ENCODE measurements around the gene KIT.

The KIT gene

DNA sequence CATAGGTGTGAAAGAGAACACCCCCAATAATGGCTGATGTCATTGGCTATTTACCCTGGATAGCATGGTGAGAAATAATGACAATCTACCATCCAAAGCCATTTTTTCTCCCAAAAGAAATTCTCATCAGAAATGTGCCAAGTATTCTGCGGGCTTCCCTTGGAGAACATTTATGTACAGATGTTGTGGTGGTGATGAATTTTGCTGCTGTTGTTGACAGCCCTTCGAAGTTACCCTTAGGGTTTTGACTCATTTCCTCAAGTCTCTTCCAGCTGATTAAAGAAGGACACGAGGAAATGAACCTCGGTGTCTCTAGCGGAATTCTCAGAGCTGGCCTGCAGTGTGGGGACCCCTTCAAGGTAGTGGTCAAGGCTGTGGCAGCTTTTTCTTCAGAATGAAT, 3.4 kb downstream of the KIT start:
- DNase-seq, result no peak

DNA sequence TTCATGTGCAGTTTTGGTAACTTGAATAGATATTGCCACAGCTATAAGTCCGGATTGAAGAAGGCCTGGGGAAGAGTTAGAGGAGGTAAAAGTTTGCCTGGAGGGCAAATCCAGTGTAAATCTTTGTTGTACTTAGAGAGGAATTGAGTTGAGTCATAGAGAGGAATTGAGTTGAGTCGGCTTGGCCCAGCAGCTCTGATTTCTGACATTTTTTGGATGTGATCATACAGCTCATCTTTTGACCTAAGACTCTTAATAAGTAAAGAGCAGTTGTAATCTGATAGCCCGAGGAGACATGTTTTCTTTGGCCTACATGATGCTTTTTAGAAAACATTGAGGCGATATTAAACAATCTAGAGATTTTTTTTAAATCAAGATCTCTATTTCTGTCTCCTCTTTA, 3.9 kb downstream of the KIT start:
- no peak for DNase-seq

DNA sequence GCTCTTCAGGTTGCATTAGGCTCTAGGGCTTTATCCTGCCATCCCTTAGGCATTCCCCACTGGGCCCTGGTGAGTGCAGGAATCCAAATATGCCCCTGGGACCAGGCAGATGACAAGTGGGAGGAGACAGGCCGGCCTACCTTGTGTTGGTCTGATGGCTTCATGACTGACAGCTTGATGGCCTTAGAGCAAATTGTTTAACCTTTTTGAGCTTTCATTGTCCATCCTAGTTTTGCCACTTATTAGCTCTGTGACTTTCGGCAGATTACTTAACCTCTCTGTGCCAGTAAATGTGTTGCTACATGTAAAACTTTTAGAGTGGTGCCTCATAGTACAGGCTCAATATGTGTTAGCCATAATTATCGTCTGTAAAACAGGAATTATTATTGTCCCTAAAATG, 4.4 kb downstream of the KIT start:
- DNase-seq, result no peak

DNA sequence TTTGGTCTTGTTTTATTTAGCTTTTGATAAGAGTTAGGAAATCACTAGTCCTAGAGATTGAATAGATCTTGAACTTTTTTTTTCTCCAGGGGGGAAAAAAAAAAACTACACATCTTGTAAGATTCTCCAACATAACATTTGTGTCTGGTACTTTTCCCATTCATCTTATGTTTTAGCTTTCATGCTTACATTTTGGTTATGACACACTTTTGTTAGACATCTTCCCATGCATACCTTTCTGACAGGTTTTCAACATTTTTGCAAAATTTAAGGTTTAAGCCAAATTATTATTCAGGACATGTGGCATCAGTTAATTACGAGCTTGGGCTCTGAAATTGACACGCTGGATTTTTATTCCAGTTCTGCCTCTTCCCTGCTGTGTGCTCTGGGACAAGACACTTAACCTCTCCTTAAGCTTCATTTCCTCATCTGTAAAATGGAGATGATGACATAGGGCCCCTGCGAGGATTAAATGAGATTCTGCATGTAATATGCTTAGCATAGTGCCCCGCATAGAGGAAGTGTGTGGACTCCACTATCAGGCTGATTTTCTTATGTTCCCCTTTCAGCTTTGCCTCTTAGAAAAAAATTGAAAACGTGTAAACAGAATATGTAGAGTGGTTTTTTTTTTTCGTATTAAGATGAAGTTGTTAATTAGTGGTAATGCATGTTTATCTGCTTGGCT, 5.3 kb downstream of the KIT start:
- DNase-seq, result peak; percentile 53

DNA sequence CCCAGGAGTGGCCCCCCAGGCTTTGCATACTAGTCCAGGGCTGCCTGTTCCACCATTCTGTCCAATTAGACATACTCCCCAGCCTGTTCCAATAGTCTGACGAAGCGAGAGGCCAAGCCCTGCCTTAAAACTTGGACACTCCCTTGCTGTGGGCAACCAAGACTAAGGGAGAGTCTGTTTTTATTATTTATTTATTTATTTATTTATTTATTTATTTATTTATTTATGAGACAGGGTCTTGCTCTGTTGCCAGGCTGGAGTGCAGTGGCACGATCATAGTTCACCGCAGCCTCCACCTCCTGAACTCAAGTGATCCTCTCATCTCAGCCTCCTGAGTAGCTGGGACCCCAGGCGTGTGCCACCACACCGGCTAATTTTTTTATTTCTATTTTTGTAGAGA, 6.6 kb downstream of the KIT start:
- DNase-seq, result no peak

DNA sequence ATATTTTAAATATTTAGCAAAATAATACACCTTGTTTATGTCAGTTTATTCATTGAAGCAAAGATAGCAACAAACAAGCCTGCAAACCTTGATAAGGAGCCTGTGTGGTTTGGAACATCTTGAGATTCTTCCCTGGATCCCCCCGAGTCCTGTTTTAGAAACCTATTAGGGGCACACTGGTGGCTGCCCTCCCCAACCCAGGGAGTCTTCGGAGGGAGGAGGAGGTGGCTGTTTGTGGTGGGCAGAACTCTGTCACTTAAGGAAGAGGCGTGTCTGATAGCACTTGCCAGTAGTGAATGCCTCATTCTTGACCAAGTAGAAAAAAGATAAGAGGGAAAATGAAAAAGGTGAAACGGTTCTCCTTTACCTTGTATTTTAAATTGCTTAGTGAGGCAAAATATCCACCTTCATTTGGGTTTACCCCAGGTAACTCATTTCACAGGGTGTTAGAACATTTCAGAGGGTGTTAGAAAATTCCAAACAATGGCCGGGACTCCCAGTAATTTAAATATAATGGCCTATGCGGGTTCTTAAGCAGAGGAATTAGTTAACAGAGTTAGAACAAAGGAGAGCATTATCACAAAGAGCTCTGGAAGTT, 10.4 kb downstream of the KIT start:
- DNase-seq, result no peak

DNA sequence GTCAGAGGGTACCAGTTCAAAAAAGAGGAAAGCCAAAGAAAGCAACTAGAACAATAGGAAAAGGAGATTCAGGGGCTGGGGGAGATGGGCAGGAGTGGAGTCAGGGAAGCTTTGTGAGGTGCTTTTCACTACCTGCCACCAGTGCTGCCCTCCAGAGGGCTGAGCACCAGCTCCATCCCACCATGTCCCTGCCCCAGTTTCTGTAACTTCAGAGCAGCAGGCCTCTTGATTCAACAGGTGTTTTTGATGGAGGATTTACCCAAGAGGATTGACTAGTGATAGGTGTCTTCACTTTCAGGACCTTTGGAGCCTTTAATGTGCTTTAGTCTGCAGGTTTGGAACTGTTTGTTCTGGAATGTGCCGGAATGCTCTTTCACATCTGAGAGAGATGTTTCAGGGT, 12.1 kb downstream of the KIT start:
- no peak for DNase-seq

DNA sequence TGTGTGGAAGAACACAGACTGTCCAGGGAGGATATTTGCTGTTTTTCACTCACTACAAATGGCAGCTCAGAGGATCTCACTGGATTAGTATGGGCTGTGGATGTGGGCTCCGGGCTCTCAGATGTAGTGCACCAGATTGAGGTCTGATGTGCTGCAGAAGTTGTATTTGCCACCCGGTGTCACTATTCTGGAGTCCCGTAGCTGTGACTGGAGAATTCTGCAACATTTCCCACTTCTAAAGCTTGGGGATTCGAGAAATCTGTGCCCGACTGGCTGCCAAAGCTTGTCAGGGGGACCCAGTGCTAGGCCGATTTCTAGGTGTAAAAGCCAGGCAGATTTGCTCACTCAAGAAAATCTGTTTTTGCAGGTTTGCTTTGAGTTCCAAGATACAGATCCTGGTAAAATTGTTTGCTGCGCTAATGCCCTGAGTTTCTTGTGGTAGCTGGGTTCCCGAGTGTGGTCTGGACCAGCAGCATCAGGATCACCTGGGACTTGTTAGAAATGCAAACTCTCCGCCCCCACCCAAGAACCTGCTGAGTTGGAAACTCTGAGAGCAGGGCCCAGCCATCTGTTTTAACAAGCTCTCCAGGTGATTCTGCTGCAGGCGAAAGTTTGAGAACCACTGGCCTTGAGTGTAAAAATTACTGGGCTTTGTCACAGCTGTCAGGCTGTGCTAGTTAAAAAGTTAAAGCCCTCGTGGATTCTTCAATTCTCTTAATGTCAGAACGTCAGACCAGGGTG, 18.1 kb downstream of the KIT start:
- no peak for DNase-seq

DNA sequence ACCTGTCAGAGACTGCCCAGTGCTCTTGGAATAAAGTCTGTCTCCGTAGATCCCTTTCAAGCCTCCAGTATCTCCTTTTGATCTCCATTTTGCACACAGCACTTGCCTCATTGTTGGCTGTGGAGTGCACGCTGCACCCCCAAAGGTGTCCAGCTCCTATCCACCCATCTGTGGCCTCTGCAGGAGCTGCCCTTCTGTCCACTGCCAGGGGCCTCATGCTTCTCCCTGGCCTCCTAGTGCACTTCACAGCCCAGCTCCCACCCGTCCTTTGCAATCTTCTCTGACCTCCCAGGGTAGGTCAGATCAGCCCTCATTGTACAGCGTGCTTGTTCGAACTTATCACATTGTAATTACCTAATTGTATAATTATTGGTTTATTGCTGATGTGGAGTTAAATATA, 18.9 kb downstream of the KIT start:
- DNase-seq, result no peak

DNA sequence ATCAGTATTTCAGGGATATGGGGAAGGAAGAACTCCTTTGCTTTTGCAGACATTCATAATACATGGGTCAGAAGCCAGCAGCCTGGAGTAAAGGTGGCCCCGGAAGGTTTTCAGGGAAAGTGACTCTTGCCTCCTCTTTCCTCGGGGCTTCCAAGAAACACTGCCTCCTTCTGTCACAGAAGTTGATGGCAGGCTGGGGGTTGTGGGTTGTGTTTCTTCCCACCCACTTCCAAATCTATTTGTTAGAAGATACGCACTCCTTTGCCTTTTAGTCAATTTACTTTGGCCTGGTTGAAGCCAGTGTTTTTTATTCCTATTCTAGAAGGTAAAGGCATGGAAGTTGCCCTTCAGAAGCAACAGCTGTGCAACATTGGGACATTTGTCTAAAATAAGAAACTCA, 19.7 kb downstream of the KIT start:
- DNase-seq, result no peak

DNA sequence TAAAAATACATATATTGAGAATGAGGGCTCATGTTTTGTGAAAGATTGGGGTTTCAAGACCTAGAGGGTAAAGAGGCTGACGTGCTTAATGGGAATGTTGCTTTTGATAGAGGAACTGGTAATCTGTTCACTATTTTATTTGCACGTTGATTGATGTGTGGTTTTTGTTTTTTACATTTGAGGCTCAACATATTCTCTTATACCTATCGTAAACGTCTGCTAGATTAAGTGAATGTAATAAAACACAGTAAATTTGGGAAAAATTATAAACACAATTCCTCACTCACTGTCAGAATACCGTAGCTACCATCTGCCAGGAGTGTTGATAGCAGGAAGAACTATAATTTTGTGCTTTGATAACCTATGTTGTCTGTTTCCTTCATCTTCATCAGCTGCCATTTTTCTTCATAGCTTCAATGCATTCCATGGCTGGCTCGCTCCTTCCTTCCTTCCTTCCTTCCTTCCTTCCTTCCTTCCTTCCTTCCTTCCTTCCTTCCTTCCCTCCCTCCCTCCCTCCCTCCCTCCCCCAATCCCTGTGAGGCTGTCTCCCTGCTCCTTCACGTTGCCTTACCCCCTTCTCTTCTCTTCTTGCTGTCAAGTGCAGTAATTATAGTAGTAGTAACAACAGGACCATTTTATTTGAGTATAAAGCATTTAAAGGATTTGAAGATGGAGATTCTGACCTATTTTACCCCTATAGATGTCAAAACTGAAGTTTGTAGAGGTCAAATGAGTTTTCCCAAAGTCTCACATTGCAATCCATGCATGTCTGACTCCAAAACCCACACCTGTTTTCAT, 20.3 kb downstream of the KIT start:
- DNase-seq, result no peak

DNA sequence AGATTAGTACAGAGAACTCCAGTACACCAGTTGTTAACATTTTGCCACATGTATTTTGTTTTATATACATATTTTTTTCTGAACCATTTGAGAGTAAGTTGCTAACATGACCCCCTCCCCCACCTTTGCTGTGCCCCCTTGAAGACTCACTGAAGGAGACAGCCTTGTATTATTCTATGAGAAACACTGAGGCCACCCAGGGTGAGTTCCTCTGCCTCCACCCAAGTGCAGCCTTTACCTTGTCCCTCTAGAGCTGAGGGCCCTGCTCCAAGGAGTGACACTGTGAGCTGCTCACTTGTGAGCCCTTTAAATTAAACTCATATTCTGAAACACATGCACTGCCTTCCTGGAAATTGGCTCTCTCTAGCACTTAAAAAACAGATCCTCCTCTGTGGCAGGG, 21.1 kb downstream of the KIT start:
- DNase-seq, result no peak

DNA sequence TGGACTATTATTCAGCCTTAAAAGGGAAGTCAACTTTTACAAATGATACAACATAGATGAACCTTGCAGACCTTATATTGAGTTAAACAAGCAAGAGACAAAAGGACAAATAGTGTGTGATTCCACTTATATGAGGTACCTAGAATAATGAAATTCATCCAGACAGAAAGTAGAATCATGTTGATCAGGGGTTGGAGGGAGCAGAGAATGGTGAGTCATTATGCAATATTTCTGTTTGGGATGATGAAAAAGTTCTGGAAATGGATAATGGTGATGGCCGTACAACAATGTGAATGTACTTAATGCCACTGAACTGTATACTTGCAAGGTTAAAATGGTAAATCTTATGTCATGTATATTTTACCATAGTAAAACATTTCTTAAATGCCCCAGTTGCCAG, 22.1 kb downstream of the KIT start:
- no peak for DNase-seq

DNA sequence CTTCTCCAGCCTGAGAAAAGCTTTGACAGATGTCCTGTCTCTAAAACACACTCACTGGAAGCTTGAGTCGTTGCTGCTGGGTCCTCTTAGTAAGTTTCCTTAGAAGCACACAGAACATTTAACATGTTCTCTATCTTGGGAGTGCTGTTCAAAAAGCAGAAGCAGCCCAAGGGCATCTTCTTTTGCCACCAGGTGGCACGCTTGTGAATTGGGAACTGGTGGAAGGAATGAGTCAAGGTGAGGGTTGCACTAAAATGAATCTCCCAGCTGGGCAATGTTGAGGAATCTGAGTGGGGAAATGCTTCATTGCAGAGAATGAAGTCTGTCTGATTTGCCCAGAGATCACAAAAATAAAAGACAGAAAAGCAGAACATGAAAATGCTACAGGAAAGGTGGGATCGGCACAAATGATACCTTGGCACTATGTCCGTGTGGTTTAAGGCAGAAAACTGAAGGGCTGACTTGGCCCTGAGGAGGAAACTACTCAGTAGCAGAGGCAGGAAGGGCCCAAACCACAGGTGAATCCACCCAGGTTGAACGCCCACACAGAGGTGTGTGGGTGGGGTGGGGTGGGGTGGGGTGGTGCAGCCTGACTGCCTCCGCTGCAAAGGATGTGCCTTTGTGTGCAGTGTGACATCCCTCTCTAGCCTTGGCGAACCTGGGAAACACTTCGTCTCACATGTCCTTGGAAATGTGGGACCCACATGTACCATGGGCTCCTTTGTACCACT, 26.0 kb downstream of the KIT start:
- DNase-seq, result peak; percentile 36

DNA sequence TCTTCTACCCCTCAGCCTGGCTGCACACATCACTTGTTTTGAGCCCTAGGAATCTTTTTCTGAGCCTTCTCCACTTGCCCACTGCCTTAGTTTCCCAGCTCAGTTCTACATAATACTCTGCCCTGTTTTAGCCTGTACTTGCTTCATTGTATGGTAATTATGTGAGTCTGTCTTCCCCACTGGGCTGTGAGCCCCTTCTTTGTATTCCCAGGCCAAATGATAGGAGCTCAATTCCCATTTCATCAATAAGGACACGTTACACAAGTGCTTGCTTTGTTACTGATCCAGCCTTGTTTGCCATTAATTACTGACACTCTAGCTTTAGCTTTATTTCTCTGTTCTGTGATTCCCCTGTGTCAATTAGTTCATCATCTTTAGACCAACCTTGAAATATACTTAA, 28.1 kb downstream of the KIT start:
- DNase-seq, result no peak

DNA sequence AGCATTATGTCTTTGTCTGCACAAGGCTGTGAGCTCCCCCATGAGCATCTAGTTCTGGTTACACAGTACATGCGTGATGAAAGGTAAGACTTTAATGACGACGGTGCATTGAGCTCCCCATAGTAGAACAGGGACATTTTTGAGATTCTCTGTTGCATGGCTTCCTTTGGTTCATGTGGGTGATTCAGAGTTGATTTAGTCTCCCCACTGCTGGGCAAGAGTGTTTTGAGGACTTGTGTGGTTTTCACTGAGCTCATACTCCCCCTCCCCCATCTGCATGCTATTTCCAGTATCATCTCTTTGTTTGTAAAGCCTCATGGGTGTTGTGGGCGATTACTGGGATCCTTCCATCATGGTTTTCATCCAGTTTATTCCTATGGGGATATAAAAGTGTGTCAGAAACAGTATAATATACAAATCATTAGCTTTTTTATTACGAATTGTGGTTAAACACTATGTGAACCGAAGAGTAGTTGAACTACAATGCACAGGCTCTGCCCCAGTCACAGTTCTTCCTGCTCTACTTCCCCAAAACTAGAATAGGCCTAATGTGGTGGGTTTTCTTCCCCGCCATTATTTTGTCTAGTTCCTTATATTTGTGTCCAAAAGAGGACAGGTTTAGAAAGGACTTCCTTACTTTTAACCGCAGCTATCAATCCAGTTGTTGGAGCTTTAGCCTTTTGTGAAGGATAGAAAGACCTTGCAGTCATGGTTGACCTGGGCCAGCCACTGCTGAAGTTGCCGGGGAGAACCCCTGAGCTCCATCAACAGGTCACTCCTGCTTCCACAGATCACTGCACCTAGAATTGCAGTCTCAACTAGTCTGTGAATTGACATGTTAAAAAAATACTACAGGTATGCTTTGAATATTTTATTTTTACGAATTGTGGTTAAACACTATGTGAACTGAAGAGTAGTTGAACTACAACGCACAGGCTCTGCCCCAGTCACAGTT, 30.4 kb downstream of the KIT start:
- DNase-seq, result peak; percentile 76

DNA sequence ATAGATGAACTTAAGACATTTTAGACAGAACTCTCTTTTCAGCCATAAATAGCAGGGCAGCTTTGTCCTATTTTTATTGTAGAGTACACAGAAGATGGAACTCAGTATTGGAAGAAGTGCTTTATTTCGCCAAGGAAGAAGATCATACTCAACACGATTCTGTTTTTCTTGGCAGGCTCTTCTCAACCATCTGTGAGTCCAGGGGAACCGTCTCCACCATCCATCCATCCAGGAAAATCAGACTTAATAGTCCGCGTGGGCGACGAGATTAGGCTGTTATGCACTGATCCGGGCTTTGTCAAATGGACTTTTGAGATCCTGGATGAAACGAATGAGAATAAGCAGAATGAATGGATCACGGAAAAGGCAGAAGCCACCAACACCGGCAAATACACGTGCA, 37.6 kb downstream of the KIT start:
- no peak for DNase-seq

DNA sequence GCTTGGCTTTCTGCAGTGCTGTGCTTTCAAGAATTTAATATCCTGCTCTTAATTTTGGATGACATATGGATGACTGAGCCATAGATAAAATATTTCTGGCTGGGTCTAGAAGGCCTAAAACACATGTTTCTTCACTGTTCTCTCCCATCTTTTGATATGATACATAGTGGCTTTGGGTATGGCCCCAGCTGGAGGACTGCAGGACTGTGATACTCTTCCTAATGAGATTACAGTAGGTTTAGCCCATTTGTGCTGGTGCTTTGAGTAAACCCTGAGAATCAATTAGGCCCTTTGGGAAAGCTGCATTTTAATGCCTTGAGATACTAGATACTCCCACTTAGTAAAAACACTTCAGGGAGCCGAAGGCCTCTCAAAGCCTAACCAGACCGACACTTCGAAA, 38.0 kb downstream of the KIT start:
- no peak for DNase-seq

DNA sequence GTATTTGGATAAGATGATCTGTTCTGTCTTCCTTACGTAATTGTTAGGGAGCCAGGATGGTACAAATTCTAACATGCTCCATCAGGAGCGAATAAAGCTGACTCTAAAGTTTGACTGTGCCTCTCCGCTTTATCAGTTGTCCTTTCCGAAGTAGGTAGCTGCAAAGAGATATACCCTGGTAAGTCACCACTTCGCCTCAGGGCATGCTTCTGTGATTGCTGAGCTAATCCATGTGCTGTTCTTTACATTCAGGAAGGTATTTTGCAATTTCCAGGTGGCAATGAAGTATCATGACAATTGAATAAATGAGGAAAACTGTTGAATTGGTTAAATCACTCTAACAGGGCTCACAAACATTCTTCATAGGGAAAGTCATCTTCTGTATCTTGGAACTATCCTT, 38.9 kb downstream of the KIT start:
- DNase-seq, result no peak

DNA sequence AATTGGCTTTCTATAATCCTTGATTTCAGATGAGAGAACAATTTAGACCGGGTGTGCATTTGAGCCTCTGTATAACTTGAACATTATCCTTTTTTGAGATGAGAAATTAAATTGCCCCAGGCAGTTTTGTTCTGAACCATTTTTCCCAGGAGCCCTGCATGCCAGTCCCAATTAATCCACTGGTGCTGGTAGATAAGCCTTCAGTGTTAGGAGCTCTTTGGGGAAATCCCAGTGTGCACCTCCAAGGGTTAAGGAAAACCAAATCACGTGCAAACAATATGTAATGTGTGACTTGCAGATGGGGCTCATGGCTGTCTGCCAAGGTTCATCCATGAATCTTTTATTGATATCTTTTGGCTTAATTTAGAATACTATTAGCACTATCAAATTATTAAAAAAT, 43.2 kb downstream of the KIT start:
- DNase-seq, result no peak

DNA sequence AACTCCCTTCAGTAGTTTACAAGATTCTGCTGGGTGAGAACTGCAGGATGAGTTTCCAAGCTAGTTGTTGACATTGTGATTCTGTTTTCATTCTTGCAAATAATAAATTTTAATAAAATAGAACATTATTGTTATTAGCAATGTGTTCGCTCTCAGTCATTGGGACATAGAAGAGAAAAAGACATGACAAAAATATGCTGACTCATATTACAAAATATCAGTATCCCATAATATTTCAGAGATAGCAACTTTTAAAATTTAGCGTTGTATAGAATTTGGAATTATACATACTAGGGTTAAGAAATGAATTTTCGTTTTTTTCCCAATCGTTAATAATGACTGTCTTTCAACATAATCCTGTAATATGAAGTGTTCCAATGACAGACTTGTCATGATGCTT, 45.4 kb downstream of the KIT start:
- DNase-seq, result no peak

DNA sequence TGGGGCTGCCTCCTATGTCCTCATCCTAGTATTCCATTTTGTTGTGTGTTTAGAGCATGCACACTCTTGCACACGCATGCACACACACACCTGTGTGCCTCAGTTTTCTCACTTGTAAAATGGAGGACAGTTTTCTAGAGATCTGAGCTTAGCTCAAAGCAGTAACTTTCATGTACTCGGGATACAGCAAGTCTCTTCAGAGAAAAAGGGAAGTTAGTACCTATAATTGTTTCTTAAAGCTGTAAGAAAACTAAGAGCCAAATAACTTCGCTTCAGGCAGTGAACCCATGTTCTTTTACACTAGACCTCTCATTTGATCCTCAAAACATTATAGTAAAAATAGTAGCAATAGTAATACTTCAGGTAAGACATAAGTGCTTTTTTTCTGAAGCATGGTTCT, 49.6 kb downstream of the KIT start:
- peak; percentile 7 for DNase-seq

All from KG1 (cell line).